Gastrocnemius medialis (tissue), 4 donors: ENCODE measurements around the gene FRRS1L. TPM values are rescaled to one million over a fixed set of nuclear protein-coding genes. Genes with fewer than 3 reads are reported as not detected.
A peak's percentile ranks its signal among the peaks of the same experiment; 100 is the strongest.

Experiments
- ATAC-seq, 2 donors: fragments of 150-250 bp; one replicate each; pipeline ENCODE4 v1.9.1; 2016
- DNase-seq, 2 donors: peaks; one replicate each; pipeline ENCODE4 v3.0.0-alpha.2; 2019
- H3K27ac ChIP-seq, 4 donors: fragments of 200-600 bp; sonication (generic); 1 replicate in 1 of 4; 2 replicates in 3 of 4; pipeline ENCODE4 v1.5.1; 2016 to 2018; ENCODE audit warnings: mild to moderate bottlenecking in 2 of 4, moderate library complexity in 1 of 4
- H3K27me3 ChIP-seq, 3 donors: fragments of 200-600 bp; sonication (generic) in 2 of 3; 1 replicate in 1 of 3; 2 replicates in 2 of 3; pipeline versions ENCODE4 v1.5.1 to v1.6.0; 2016 to 2019; ENCODE audit warnings: mild to moderate bottlenecking in 1 of 3, moderate library complexity in 1 of 3
- H3K36me3 ChIP-seq, 2 donors: fragments of 200-600 bp; sonication (generic) in 1 of 2; one replicate each; pipeline ENCODE4 v1.5.1; 2017 to 2018
- H3K4me1 ChIP-seq, 2 donors: fragments of 200-600 bp; sonication (generic) in 1 of 2; one replicate each; pipeline ENCODE4 v1.5.1; 2016 to 2017; ENCODE audit warnings: mild to moderate bottlenecking in 2 of 2
- H3K4me3 ChIP-seq, 4 donors: fragments of 200-600 bp; sonication (generic) in 3 of 4; 1 replicate in 1 of 4; 2 replicates in 3 of 4; pipeline ENCODE4 v1.5.1; 2016 to 2019; ENCODE audit warnings: mild to moderate bottlenecking in 2 of 4
- H3K9me3 ChIP-seq, 3 donors: fragments of 200-600 bp; sonication (generic) in 2 of 3; 1 replicate in 1 of 3; 2 replicates in 2 of 3; pipeline ENCODE4 v1.5.1; 2016 to 2019
- CTCF ChIP-seq, 5 experiments: fragments of 450-650 bp in 3 of 5; fragments of 200-600 bp in 2 of 5; sonication (generic) in 2 of 5; IDR thresholded peaks in 4 of 5; conservative IDR thresholded peaks in 1 of 5; 1 replicate in 4 of 5; 2 replicates in 1 of 5; pipeline ENCODE4 v1.5.1; 2016 to 2019; ENCODE audit warnings: antibody characterized with exemption in 5 of 5, mild to moderate bottlenecking in 3 of 5, moderate library complexity in 3 of 5
- POLR2A ChIP-seq, 2 donors: fragments of 450-650 bp; IDR thresholded peaks; one replicate each; pipeline ENCODE4 v1.6.1; 2017; ENCODE audit warnings: antibody characterized with exemption in 2 of 2, mild to moderate bottlenecking in 2 of 2, moderate library complexity in 2 of 2
- in situ Hi-C, 4 donors: fragments of 200-750 bp; cut with MboI; loops; one replicate each; pipeline versions ENCODE4 v1.15.0 to v1.8.0; 2017; ENCODE audit warnings: low sequenced_read_pairs in 4 of 4
- intact Hi-C: fragments of 100-400 bp; cut with DNase I; formaldehyde crosslinking; loops from one replicate; pipeline ENCODE4 v1.15.1; 2023; ENCODE audit warnings: low total_unique reads
- total RNA-seq, 4 donors: library from RNA; depleted of rRNA; stranded (reverse); fragments of >200 nt; gene quantifications; one replicate each; pipeline versions ENCODE4 v1.1.0 to v1.2.3, GENCODE V29; 2016

Gene FRRS1L
- total RNA-seq, 4 donors from 2014 or later, result 0.02 TPM; not detected in 3

- intact Hi-C loops (loop anchor here (2.0 to 10.0 kb wide), 5 partner anchors 21 to 1385 kb away; partner anchors contain the start of genes ABITRAM, CTNNAL1 and ELP1), in situ Hi-C loops (loop anchor here in 2 of 4 donors (10.0 to 25.0 kb wide), 2 partner anchors 105 to 1832 kb away; partner anchors contain the start of genes CTNNAL1 (in 1 of the 2) and RAD23B (in 1 of the 2))
- DNase-seq (peak; percentile 98), ATAC-seq (peak; percentile 92 to 94)
- Histone ChIP-seq H3K4me1 (peaks cover 38 to 46% of the 10 kb centered on the region in 2 donors), H3K4me3 (peak within 1 kb of the TSS; percentile 73 to 97 (median 86)), H3K27me3 (no peaks in the 10 kb centered on the region), H3K27ac (peak within 1 kb of the TSS; percentile 76 to 98 (median 88)), H3K36me3 (no peaks in the 10 kb centered on the region), H3K9me3 (no peaks in the 10 kb centered on the region)
- TF ChIP-seq CTCF (IDR thresholded peaks at IDR 0.05 in 4 of 5, conservative IDR thresholded peaks at IDR 0.05 in 1 of 5) (peak in 1 of 5 experiments; percentile 5), POLR2A (IDR thresholded peaks at IDR 0.05) (peak; percentile 96 to 98)
Observed at GRCh38 chr9:109119439-109120203, 47.4 kb downstream of the FRRS1L start, which contains the start of gene TMEM245. TMEM245 (minus strand) TSS chr9:109119947; CDS start chr9:109119913, 34 bp downstream.

GRCh38 chr9:109118808-109119438 is 48.1 kb downstream of the FRRS1L start:
- ATAC-seq (peak in 1 of 2 donors; percentile 0), DNase-seq (no peak)
- Histone ChIP-seq H3K4me3 (peak overlapping the region; percentile 73 to 97 (median 86)), H3K36me3 (no peaks in the 10 kb centered on the region), H3K4me1 (peaks cover 40 to 53% of the 10 kb centered on the region in 2 donors), H3K27ac (peak overlapping the region; percentile 76 to 98 (median 88)), H3K9me3 (no peaks in the 10 kb centered on the region), H3K27me3 (no peaks in the 10 kb centered on the region)
- in situ Hi-C loops, result loop anchor here in 1 of 4 donors (25.0 kb wide), 1 partner anchor 1832 kb away; the partner anchor contains the start of gene RAD23B
- intact Hi-C loops, result loop anchor here (2.0 to 10.0 kb wide), 4 partner anchors 20 to 1384 kb away; partner anchors contain the start of gene CTNNAL1
- no peak for TF ChIP-seq CTCF (IDR thresholded peaks at IDR 0.05 in 4 of 5, conservative IDR thresholded peaks at IDR 0.05 in 1 of 5)
- no peak for TF ChIP-seq POLR2A (IDR thresholded peaks at IDR 0.05)

GRCh38 chr9:109117856-109118807 is 48.9 kb downstream of the FRRS1L start:
- Histone ChIP-seq H3K36me3 (no peaks in the 10 kb centered on the region), H3K4me3 (peak overlapping the region; percentile 73 to 97 (median 86)), H3K4me1 (peaks cover 44 to 61% of the 10 kb centered on the region in 2 donors), H3K9me3 (no peaks in the 10 kb centered on the region), H3K27ac (peak overlapping the region; percentile 76 to 98 (median 88)), H3K27me3 (no peaks in the 10 kb centered on the region)
- intact Hi-C loops (loop anchor here (2.0 to 10.0 kb wide), 4 partner anchors 19 to 1383 kb away; partner anchors contain the start of gene CTNNAL1), in situ Hi-C loops (loop anchor here in 1 of 4 donors (25.0 kb wide), 1 partner anchor 1831 kb away; the partner anchor contains the start of gene RAD23B)
- peak; percentile 32 to 57 for DNase-seq
- peak; percentile 36 to 53 for TF ChIP-seq POLR2A (IDR thresholded peaks at IDR 0.05)
- no peak for TF ChIP-seq CTCF (IDR thresholded peaks at IDR 0.05 in 4 of 5, conservative IDR thresholded peaks at IDR 0.05 in 1 of 5)
- peak; percentile 15 to 32 for ATAC-seq
